ENCODE data around the gene UBC.

- no peak for TF ChIP-seq EP300 (IDR thresholded peaks at IDR 0.05)
- no peak for TF ChIP-seq CTCF (IDR thresholded peaks at IDR 0.05)
Observed at GRCh38 chr12:124898923-124899294, 15.5 kb downstream of the UBC start.

All from tibial nerve (tissue), 4 donors.